Adrenal gland (tissue), 12 donors: Measurements from ENCODE around the gene TMEM259. TPM values are rescaled to one million over a fixed set of nuclear protein-coding genes. Genes with fewer than 3 reads are reported as not detected.

Source experiments
- DNase-seq, 7 donors: peaks; one replicate each; pipeline ENCODE4 v3.0.0-alpha.2; 2019 to 2020
- H3K27ac ChIP-seq, 5 donors: fragments of 200-600 bp; sonication (generic) in 4 of 5; 1 replicate in 3 of 5; 2 replicates in 2 of 5; pipeline versions ENCODE4 v1.5.1 to v1.8.0; 2016 to 2020; ENCODE audit warnings: mild to moderate bottlenecking in 1 of 5
- H3K27me3 ChIP-seq: fragments of 200-600 bp; 2 replicates; pipeline ENCODE4 v1.8.0; 2021
- H3K36me3 ChIP-seq, 2 donors: fragments of 200-600 bp; replicated peaks in 1 of 2; 1 replicate in 1 of 2; 2 replicates in 1 of 2; pipeline versions ENCODE4 v1.5.1 to v1.8.0; 2018 to 2022
- H3K4me1 ChIP-seq, 2 donors: fragments of 200-600 bp; replicated peaks in 1 of 2; 1 replicate in 1 of 2; 2 replicates in 1 of 2; pipeline versions ENCODE4 v1.5.1 to v1.8.0; 2018 to 2021
- H3K4me3 ChIP-seq, 4 donors: fragments of 200-600 bp; sonication (generic) in 3 of 4; one replicate each; pipeline ENCODE4 v1.5.1; 2016 to 2018
- H3K9me3 ChIP-seq, 3 donors: fragments of 200-600 bp; sonication (generic) in 1 of 3; replicated peaks in 1 of 3; 1 replicate in 2 of 3; 2 replicates in 1 of 3; pipeline versions ENCODE4 v1.5.1 to v1.8.0; 2016 to 2021
- CTCF ChIP-seq, 6 experiments: fragments of 450-650 bp in 4 of 6; fragments of 200-600 bp in 2 of 6; sonication (generic) in 1 of 6; IDR thresholded peaks; 1 replicate in 5 of 6; 2 replicates in 1 of 6; pipeline versions ENCODE4 v1.5.1 to v1.8.0; 2016 to 2021; ENCODE audit warnings: antibody characterized with exemption in 6 of 6, mild to moderate bottlenecking in 2 of 6, moderate library complexity in 1 of 6
- POLR2A ChIP-seq, 2 donors: fragments of 450-650 bp; IDR thresholded peaks; one replicate each; pipeline ENCODE4 v1.6.1; 2017; ENCODE audit warnings: antibody characterized with exemption in 2 of 2, mild to moderate bottlenecking in 2 of 2, moderate library complexity in 1 of 2
- WGBS, 4 donors: extraction: QIAGEN DNeasy Blood & Tissue Kit in 2 of 4; methylation state at CpG; one replicate each; pipeline versions ENCODE4 v1.1.5 to v1.1.7; 2013 to 2017; 5-methylcytosine and 5-hydroxymethylcytosine counted together
- intact Hi-C, 2 donors: fragments of 100-400 bp; cut with DNase I; formaldehyde crosslinking; loops; one replicate each; pipeline versions ENCODE4 v1.14.1 to v1.15.0; 2022 to 2023
- polyA plus RNA-seq, 3 donors: library from polyadenylated mRNA; stranded (reverse); fragments of 200-250 nt in 2 of 3; fragments of 350-450 nt in 1 of 3; fragmentation: Illumina TruSeq in 1 of 3; extraction: RNeasy Lipid Tissue Mini Kit (QIAGEN cat#74804) in 1 of 3; gene quantifications; one replicate each; pipeline ENCODE4 v1.2.3, GENCODE V29; 2013 to 2014
- small RNA-seq, 2 donors: library from RNA; depleted of rRNA; stranded (forward); fragments of <200 nt; gene quantifications; one replicate each; pipeline ENCODE3, GENCODE V24; 2016
- total RNA-seq, 9 donors: library from RNA; depleted of rRNA in 4 of 9; stranded (reverse); fragments of >200 nt in 4 of 9; fragments of 120-200 nt in 1 of 9; fragmentation: NEBNext Ultra II Directional in 1 of 9; extraction: Animal tissue kit (Norgen Biotek cat#: 25700) in 1 of 9; gene quantifications; one replicate each; pipeline versions ENCODE4 v1.1.0 to v1.2.4, GENCODE V29; 2013 to 2023
- donor health status: healthy with polysubstance abuse.
- donor health status: Bipolar disorder and iron deficiency.
- donor health status: DM: yes; HTN: yes; CAD: no.
- donor health status: DM: no; HTN: no; CAD: no.
- donor health status: DM: no; HTN: no; CAD: no.
- donor health status: DM: yes; HTN: yes; CAD: no.

The TMEM259 gene
- total and polyA plus RNA-seq, 12 donors, result 79.4 to 743 (median 202) TPM

GRCh38 chr19:960601-960938 is 60.4 kb downstream of the TMEM259 start:
- Histone ChIP-seq H3K27ac (no peak overlapping the region), H3K9me3 (no peaks in the 10 kb centered on the region), H3K27me3 (no peaks in the 10 kb centered on the region), H3K36me3 (no peaks in the 10 kb centered on the region), H3K4me3 (no peak overlapping the region), H3K4me1 (no peaks in the 10 kb centered on the region)
- TF ChIP-seq POLR2A (IDR thresholded peaks at IDR 0.05), result no peak
- no peak for TF ChIP-seq CTCF (IDR thresholded peaks at IDR 0.05)
- 77 to 96% (median 79%) methylated on average over 3 to 8 of the region's 8 CpGs for WGBS, 4 donors
- no peak for DNase-seq
- intact Hi-C loops, result no loop called here

GRCh38 chr19:960020-960419 is 60.9 kb downstream of the TMEM259 start:
- intact Hi-C loops, result no loop called here
- H3K27ac ChIP-seq, result no peak overlapping the region
- no peaks in the 10 kb centered on the region for H3K4me1 ChIP-seq
- no peaks in the 10 kb centered on the region for H3K27me3 ChIP-seq
- 58 to 80% (median 67%) methylated on average over 4 to 12 of the region's 12 CpGs for WGBS, 4 donors
- TF ChIP-seq POLR2A (IDR thresholded peaks at IDR 0.05) (no peak), CTCF (IDR thresholded peaks at IDR 0.05) (no peak)
- H3K4me3 ChIP-seq, result no peak overlapping the region
- no peaks in the 10 kb centered on the region for H3K36me3 ChIP-seq
- no peaks in the 10 kb centered on the region for H3K9me3 ChIP-seq
- no peak for DNase-seq

Small RNAs within 50 kb of the gene (small RNA-seq; reads per million reads assigned to genes)
- gene RNU6-2, result 0.08 to 0.12 reads per million in 2 donors

Other genes starting within 250 kb of the TMEM259 start
- 100 to 1,000 TPM in 8 of 9 donors, 10 to 100 TPM in 1; 64.6 to 236 (median 162) TPM for gene PTBP1, start 223.7 kb downstream of the TMEM259 start, total RNA-seq
- gene PTBP1, start 223.7 kb downstream of the TMEM259 start, polyA plus RNA-seq, result 100 to 1,000 TPM; 108 to 146 (median 128) TPM
- gene PLPPR3, start 199.2 kb downstream of the TMEM259 start, total RNA-seq, result 1 to 10 TPM in 1 of 9 donors, under 1 TPM in 2, not detected in 6; 0.14 to 1.7 (median 0.32) TPM
- under 1 TPM in 2 of 3 donors, not detected in 1; 0.08 to 0.10 TPM for gene PLPPR3, start 199.2 kb downstream of the TMEM259 start, polyA plus RNA-seq
- under 1 TPM in 5 of 9 donors, not detected in 4; 0.11 to 0.87 (median 0.28) TPM for gene AZU1, start 193.3 kb downstream of the TMEM259 start, total RNA-seq
- 1 to 10 TPM in 1 of 3 donors, under 1 TPM in 1, not detected in 1; 0.30 to 1.1 TPM for gene AZU1, start 193.3 kb downstream of the TMEM259 start, polyA plus RNA-seq
- under 1 TPM in 2 of 9 donors, not detected in 7; 0.32 to 0.33 TPM for gene PRTN3, start 180.1 kb downstream of the TMEM259 start, total RNA-seq
- under 1 TPM in 2 of 3 donors, not detected in 1; 0.20 to 0.40 TPM for gene PRTN3, start 180.1 kb downstream of the TMEM259 start, polyA plus RNA-seq
- gene ELANE, start 168.8 kb downstream of the TMEM259 start, total RNA-seq, result 1 to 10 TPM in 2 of 9 donors, under 1 TPM in 2, not detected in 5; 0.48 to 2.2 (median 1.1) TPM
- gene ELANE, start 168.8 kb downstream of the TMEM259 start, polyA plus RNA-seq, result 1 to 10 TPM in 2 of 3 donors, not detected in 1; 3.3 to 3.4 TPM
- gene CFD, start 161.5 kb downstream of the TMEM259 start, total RNA-seq, result 100 to 1,000 TPM in 3 of 9 donors, 10 to 100 TPM in 5, 1 to 10 TPM in 1; 1.2 to 176 (median 62.4) TPM
- 100 to 1,000 TPM in 1 of 3 donors, 10 to 100 TPM in 1, under 1 TPM in 1; 0.92 to 466 (median 47.8) TPM for gene CFD, start 161.5 kb downstream of the TMEM259 start, polyA plus RNA-seq
- gene MED16, start 127.9 kb downstream of the TMEM259 start, total RNA-seq, result 100 to 1,000 TPM in 1 of 9 donors, 10 to 100 TPM in 8; 11.9 to 101 (median 61.2) TPM
- gene MED16, start 127.9 kb downstream of the TMEM259 start, polyA plus RNA-seq, result 100 to 1,000 TPM in 2 of 3 donors, 1 to 10 TPM in 1; 5.3 to 139 (median 127) TPM
- gene RNU6-9, start 127.6 kb downstream of the TMEM259 start, total RNA-seq, result not detected
- gene RNU6-9, start 127.6 kb downstream of the TMEM259 start, polyA plus RNA-seq, result not detected
- gene R3HDM4, start 107.9 kb downstream of the TMEM259 start, total RNA-seq, result 10 to 100 TPM in 8 of 9 donors, 1 to 10 TPM in 1; 8.9 to 40.5 (median 29.0) TPM
- gene R3HDM4, start 107.9 kb downstream of the TMEM259 start, polyA plus RNA-seq, result 10 to 100 TPM; 19.8 to 59.5 (median 57.7) TPM
- under 1 TPM in 2 of 9 donors, not detected in 7; 0.25 to 0.44 TPM for gene KISS1R, start 103.8 kb downstream of the TMEM259 start, total RNA-seq
- gene KISS1R, start 103.8 kb downstream of the TMEM259 start, polyA plus RNA-seq, result not detected
- 10 to 100 TPM in 1 of 9 donors, 1 to 10 TPM in 8; 4.2 to 10.2 (median 8.0) TPM for gene ARID3A, start 95.1 kb downstream of the TMEM259 start, total RNA-seq
- gene ARID3A, start 95.1 kb downstream of the TMEM259 start, polyA plus RNA-seq, result 1 to 10 TPM; 1.6 to 6.7 (median 2.1) TPM
- 10 to 100 TPM; 24.2 to 78.7 (median 52.1) TPM for gene WDR18, start 36.8 kb downstream of the TMEM259 start, total RNA-seq
- gene WDR18, start 36.8 kb downstream of the TMEM259 start, polyA plus RNA-seq, result 100 to 1,000 TPM in 1 of 3 donors, 10 to 100 TPM in 1, 1 to 10 TPM in 1; 5.4 to 140 (median 98.6) TPM
- gene GRIN3B, start 20.7 kb downstream of the TMEM259 start, total RNA-seq, result under 1 TPM in 3 of 9 donors, not detected in 6; 0.08 to 0.18 (median 0.14) TPM
- gene GRIN3B, start 20.7 kb downstream of the TMEM259 start, polyA plus RNA-seq, result under 1 TPM in 1 of 3 donors, not detected in 2; 0.24 TPM
- gene RNU6-2, start 399 bp upstream of the TMEM259 start, total RNA-seq, result not detected
- not detected for gene RNU6-2, start 399 bp upstream of the TMEM259 start, polyA plus RNA-seq
- gene CNN2, start 5.5 kb upstream of the TMEM259 start, total RNA-seq, result 10 to 100 TPM in 8 of 9 donors, 1 to 10 TPM in 1; 6.9 to 64.9 (median 42.3) TPM
- gene CNN2, start 5.5 kb upstream of the TMEM259 start, polyA plus RNA-seq, result 10 to 100 TPM; 11.2 to 60.8 (median 52.5) TPM
- 10 to 100 TPM in 7 of 9 donors, 1 to 10 TPM in 2; 4.0 to 23.2 (median 17.5) TPM for gene ABCA7, start 19.0 kb upstream of the TMEM259 start, total RNA-seq
- 100 to 1,000 TPM in 1 of 3 donors, 10 to 100 TPM in 1, 1 to 10 TPM in 1; 2.1 to 109 (median 28.7) TPM for gene ABCA7, start 19.0 kb upstream of the TMEM259 start, polyA plus RNA-seq
- gene ARHGAP45, start 46.0 kb upstream of the TMEM259 start, total RNA-seq, result 10 to 100 TPM in 8 of 9 donors, 1 to 10 TPM in 1; 4.9 to 74.3 (median 31.5) TPM
- gene ARHGAP45, start 46.0 kb upstream of the TMEM259 start, polyA plus RNA-seq, result 10 to 100 TPM in 2 of 3 donors, 1 to 10 TPM in 1; 1.6 to 75.4 (median 30.2) TPM
- 100 to 1,000 TPM in 7 of 9 donors, 10 to 100 TPM in 2; 84.1 to 231 (median 164) TPM for gene POLR2E, start 74.3 kb upstream of the TMEM259 start, total RNA-seq
- gene POLR2E, start 74.3 kb upstream of the TMEM259 start, polyA plus RNA-seq, result 100 to 1,000 TPM in 2 of 3 donors, 10 to 100 TPM in 1; 74.7 to 132 (median 109) TPM
- gene GPX4, start 82.9 kb upstream of the TMEM259 start, total RNA-seq, result 1,000 to 10,000 TPM in 1 of 9 donors, 100 to 1,000 TPM in 8; 332 to 1,424 (median 653) TPM
- 1,000 to 10,000 TPM in 2 of 3 donors, 100 to 1,000 TPM in 1; 420 to 1,267 (median 1,035) TPM for gene GPX4, start 82.9 kb upstream of the TMEM259 start, polyA plus RNA-seq
- 100 to 1,000 TPM in 3 of 9 donors, 10 to 100 TPM in 6; 14.4 to 176 (median 65.2) TPM for gene SBNO2, start 153.1 kb upstream of the TMEM259 start, total RNA-seq
- gene SBNO2, start 153.1 kb upstream of the TMEM259 start, polyA plus RNA-seq, result 100 to 1,000 TPM in 1 of 3 donors, 10 to 100 TPM in 2; 13.6 to 118 (median 84.2) TPM
- 100 to 1,000 TPM in 3 of 9 donors, 10 to 100 TPM in 6; 53.5 to 117 (median 93.2) TPM for gene STK11, start 184.7 kb upstream of the TMEM259 start, total RNA-seq
- gene STK11, start 184.7 kb upstream of the TMEM259 start, polyA plus RNA-seq, result 100 to 1,000 TPM in 1 of 3 donors, 10 to 100 TPM in 2; 37.8 to 148 (median 94.5) TPM
- gene CBARP, start 216.9 kb upstream of the TMEM259 start, total RNA-seq, result 1 to 10 TPM in 6 of 9 donors, under 1 TPM in 1, not detected in 2; 0.67 to 5.0 (median 1.8) TPM
- 1 to 10 TPM in 2 of 3 donors, under 1 TPM in 1; 0.09 to 9.3 (median 2.2) TPM for gene CBARP, start 216.9 kb upstream of the TMEM259 start, polyA plus RNA-seq
- 100 to 1,000 TPM in 7 of 9 donors, 10 to 100 TPM in 2; 78.9 to 435 (median 205) TPM for gene ATP5F1D, start 220.6 kb upstream of the TMEM259 start, total RNA-seq
- 1,000 to 10,000 TPM in 1 of 3 donors, 100 to 1,000 TPM in 1, 10 to 100 TPM in 1; 15.6 to 1,534 (median 925) TPM for gene ATP5F1D, start 220.6 kb upstream of the TMEM259 start, polyA plus RNA-seq
- 100 to 1,000 TPM in 5 of 9 donors, 10 to 100 TPM in 3, 1 to 10 TPM in 1; 8.6 to 189 (median 112) TPM for gene MIDN, start 227.5 kb upstream of the TMEM259 start, total RNA-seq
- 10 to 100 TPM; 15.5 to 73.0 (median 46.8) TPM for gene MIDN, start 227.5 kb upstream of the TMEM259 start, polyA plus RNA-seq
- 1,000 to 10,000 TPM in 1 of 9 donors, 100 to 1,000 TPM in 8; 317 to 1,164 (median 674) TPM for gene CIRBP, start 248.2 kb upstream of the TMEM259 start, total RNA-seq
- gene CIRBP, start 248.2 kb upstream of the TMEM259 start, polyA plus RNA-seq, result 100 to 1,000 TPM; 360 to 990 (median 737) TPM